Measurements from ENCODE around the gene ALG14. TPM values are rescaled to one million over a fixed set of nuclear protein-coding genes. Genes with fewer than 3 reads are reported as not detected.

ALG14 gene
- total RNA-seq, 2 donors from 2014 or later: 11.4 to 19.4 TPM

DNA sequence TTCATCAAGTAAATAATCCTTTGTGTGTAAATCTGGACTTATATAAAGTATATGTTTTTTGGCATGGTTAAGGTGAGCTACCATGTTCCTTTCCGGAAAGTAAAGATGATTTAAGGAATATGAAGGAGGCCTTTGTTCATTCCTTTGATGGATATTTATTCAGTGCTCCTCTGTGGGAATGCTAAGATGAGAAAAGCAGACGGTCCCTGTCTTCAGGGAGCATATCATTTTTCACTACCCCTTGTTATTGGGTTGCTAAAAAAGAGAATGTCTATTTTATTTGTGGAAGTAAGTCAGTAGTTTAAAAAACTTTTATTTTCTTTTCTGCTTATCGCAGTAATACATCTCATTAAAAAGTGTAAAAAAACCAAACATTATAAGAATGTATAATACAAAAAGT, 110.8 kb downstream of the ALG14 start:
- intact Hi-C loops (cut with DNase I): no loop called here
- no peak for TF ChIP-seq CTCF (IDR thresholded peaks at IDR 0.05)
- Histone ChIP-seq H3K9ac (ENCODE audit: low read depth in 2 of 2, low read length in 2 of 2) (peak overlapping the region in 1 of 2 donors; percentile 79), H3K27me3 (no peaks in the 10 kb centered on the region), H3K9me3 (no peaks in the 10 kb centered on the region), H3K4me3 (no peak overlapping the region), H3K27ac (no peak overlapping the region), H3K36me3 (no peaks in the 10 kb centered on the region), H3K4me1 (no peaks in the 10 kb centered on the region)
- no peak for DNase-seq

DNA sequence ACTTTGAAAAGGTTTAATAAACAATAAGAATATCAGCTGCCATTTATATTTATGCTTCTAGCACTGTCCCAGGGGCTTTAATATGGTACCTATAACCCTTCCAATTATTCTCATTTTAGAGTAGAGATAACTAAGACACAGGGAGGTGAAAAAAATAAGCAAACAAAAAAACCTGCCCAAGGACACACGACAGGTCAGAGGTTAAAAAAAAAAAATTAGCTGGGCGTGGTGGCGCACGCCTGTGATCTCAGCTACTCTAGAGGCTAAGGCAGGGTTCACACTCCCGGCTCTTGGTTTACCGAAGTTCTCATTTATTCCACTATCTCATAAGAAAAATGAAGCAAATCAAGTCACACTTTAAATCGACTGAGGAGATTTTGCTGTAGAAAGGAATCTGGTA, 111.2 kb downstream of the ALG14 start:
- no peak for DNase-seq
- intact Hi-C loops (cut with DNase I): no loop called here
- Histone ChIP-seq H3K36me3 (no peaks in the 10 kb centered on the region), H3K4me1 (no peaks in the 10 kb centered on the region), H3K27me3 (no peaks in the 10 kb centered on the region), H3K27ac (no peak overlapping the region), H3K9me3 (no peaks in the 10 kb centered on the region), H3K9ac (ENCODE audit: low read depth in 2 of 2, low read length in 2 of 2) (no peak overlapping the region), H3K4me3 (no peak overlapping the region)
- TF ChIP-seq CTCF (IDR thresholded peaks at IDR 0.05): no peak

DNA sequence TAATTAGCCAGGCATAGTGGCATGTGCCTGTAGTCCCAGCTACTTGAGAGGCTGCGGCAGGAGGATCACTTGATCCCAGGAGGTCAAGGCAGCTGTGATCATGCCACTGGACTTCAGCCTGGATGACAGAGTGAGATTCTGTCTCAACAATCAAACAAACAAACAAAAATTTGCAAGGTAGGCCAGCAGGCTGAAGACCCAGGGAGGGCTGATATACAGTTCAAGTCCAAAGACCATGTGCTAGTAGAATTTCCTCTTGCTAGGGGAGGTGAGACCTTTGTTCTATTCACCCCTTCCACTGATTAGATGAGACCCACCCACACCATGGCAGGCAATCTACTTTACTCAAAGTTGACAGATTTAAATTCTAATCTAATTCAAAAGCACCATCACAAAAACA, 114.7 kb downstream of the ALG14 start:
- H3K9me3 ChIP-seq: no peaks in the 10 kb centered on the region
- no peaks in the 10 kb centered on the region for H3K36me3 ChIP-seq
- no peaks in the 10 kb centered on the region for H3K27me3 ChIP-seq
- H3K4me3 ChIP-seq: no peak overlapping the region
- no peak for DNase-seq
- no peak for TF ChIP-seq CTCF (IDR thresholded peaks at IDR 0.05)
- no peaks in the 10 kb centered on the region for H3K4me1 ChIP-seq
- H3K27ac ChIP-seq: no peak overlapping the region
- intact Hi-C loops (cut with DNase I): no loop called here
- no peak overlapping the region for H3K9ac ChIP-seq (ENCODE audit: low read depth in 2 of 2, low read length in 2 of 2)

DNA sequence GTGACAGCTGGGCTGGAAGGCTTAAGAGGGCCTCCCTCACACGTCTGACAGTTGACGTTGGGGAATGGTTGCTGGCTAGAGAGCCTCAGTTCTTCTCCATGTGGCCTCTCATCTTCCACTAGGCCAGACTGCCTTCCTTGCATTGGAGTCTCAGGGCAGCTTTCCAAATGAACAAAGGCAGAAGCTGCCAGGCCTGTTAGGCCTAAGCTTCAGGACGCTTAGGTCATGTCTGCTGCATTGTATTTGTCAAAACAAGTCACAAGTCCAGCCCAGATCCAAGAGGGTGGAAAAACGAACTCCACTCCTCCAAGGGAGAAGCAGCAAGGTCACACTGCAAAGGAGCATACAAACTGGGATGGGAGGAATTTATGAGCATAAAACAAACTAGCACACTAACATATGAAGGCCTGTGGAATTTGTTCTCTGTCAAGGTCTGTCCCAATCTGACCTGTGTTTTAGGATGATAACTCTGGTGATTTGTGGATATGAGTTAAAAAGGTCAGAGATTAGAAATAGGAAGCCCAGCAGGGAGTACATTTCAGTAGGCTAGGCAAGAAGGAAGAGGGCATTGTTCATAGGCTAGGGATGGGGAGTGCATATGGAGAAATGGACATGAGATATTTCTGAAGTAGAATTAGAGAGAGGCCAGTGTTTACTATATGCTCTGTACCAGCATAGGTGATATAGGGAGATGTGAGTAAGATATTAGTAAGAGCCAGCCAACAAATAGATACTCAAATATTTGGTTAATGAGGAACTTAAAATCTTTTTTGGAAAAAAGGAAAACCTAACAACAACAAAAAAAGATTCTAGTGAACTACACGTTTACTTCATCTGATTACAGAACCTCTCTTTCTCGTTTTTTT, 116.8 kb downstream of the ALG14 start:
- Histone ChIP-seq H3K36me3 (no peaks in the 10 kb centered on the region), H3K9ac (ENCODE audit: low read depth in 2 of 2, low read length in 2 of 2) (no peak overlapping the region), H3K4me1 (no peaks in the 10 kb centered on the region), H3K27me3 (no peaks in the 10 kb centered on the region), H3K27ac (no peak overlapping the region), H3K9me3 (no peaks in the 10 kb centered on the region), H3K4me3 (no peak overlapping the region)
- intact Hi-C loops (cut with DNase I): no loop called here
- DNase-seq: peak; percentile 49
- no peak for TF ChIP-seq CTCF (IDR thresholded peaks at IDR 0.05)

DNA sequence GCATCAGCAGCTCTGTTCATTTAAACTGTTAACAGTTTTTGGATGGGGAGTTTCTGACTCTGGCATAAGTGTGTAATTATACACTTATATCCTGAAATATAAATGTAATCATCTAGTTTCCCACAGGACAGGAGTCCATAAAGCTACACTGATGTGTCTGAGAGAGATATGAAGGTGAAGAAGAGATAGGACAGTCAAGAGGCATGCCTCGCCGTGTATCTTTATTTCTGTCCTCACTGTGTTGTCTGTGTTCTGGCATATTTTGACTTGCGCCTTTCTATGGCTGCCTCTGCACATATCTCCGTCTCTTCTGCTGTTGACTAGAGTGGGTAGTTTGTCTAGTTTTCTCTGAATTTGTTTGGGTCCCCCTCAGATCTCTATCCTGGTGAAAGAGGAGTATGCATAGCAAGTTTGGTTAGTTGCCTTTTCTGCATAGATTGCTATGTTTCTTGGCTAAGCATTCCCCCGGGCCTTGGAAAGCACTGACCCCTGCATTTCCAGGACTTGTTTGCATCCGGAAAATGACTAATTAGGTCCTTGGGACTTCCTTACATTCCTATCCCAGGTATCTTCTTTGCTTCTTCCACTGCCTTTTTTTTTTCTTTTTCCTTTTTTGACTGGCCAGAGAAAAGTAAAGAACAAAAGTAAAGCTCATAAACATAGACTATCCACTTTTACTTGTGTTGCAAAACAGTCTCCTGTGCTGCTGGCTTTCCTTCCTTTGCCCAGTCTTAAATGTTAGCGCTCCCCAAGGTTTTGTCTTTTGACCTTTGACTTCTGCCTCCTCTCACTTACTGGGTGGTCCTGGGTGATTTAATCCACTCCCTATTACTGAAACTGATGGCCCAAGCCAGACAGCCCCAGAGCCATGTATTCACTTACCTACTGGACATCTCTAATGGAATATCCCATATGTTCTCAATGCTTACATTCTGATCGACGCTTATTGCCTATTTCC, 118.2 kb downstream of the ALG14 start:
- DNase-seq: no peak
- Histone ChIP-seq H3K4me1 (peaks cover 3% of the 10 kb centered on the region), H3K4me3 (no peak overlapping the region), H3K27ac (no peak overlapping the region), H3K9me3 (no peaks in the 10 kb centered on the region), H3K27me3 (no peaks in the 10 kb centered on the region), H3K36me3 (no peaks in the 10 kb centered on the region), H3K9ac (ENCODE audit: low read depth in 2 of 2, low read length in 2 of 2) (peak overlapping the region in 1 of 2 donors; percentile 14)
- TF ChIP-seq CTCF (IDR thresholded peaks at IDR 0.05): no peak
- intact Hi-C loops (cut with DNase I): no loop called here

All from colonic mucosa (tissue), 4 donors.